ENCODE measurements around the gene DUSP11.
"Not testable (repeated sequence)": the region's sequence is repeated elsewhere in the genome, so short reads cannot be mapped to it uniquely, and the experiment has no call there.

The DUSP11 gene

GRCh38 chr2:73717695-73718094, 62.2 kb downstream of the DUSP11 start:
- not testable (repeated sequence) for DNase-seq (ENCODE audit: low read depth, low spot score)

- no peak for DNase-seq (ENCODE audit: low read depth, low spot score)
These were observed 62.7 kb downstream of the DUSP11 start for GRCh38 chr2:73717251-73717606.

GRCh38 chr2:73716543-73717250, 63.2 kb downstream of the DUSP11 start:
- no peak for DNase-seq (ENCODE audit: low read depth, low spot score)

- DNase-seq (ENCODE audit: low read depth, low spot score): no peak
These were observed 65.8 kb downstream of the DUSP11 start for GRCh38 chr2:73714091-73714490.
